Sigmoid colon (tissue), 3 donors: ENCODE measurements around the gene PLEKHA1.

ENCODE experiments used
- POLR2A ChIP-seq, 2 donors: fragments of 450-650 bp; IDR thresholded peaks; one replicate each; pipeline ENCODE4 v1.6.1; 2016; ENCODE audit warnings: antibody characterized with exemption in 2 of 2, mild to moderate bottlenecking in 2 of 2, moderate library complexity in 2 of 2
- TF ChIP-seq, protein P1 (sequence below), 4 experiments: fragments of 450-650 bp in 3 of 4; fragments of 200-600 bp in 1 of 4; IDR thresholded peaks; one replicate each; pipeline ENCODE4 v1.5.1; 2016 to 2019; ENCODE audit warnings: antibody characterized with exemption in 4 of 4, mild to moderate bottlenecking in 3 of 4, moderate library complexity in 2 of 4

DNA sequence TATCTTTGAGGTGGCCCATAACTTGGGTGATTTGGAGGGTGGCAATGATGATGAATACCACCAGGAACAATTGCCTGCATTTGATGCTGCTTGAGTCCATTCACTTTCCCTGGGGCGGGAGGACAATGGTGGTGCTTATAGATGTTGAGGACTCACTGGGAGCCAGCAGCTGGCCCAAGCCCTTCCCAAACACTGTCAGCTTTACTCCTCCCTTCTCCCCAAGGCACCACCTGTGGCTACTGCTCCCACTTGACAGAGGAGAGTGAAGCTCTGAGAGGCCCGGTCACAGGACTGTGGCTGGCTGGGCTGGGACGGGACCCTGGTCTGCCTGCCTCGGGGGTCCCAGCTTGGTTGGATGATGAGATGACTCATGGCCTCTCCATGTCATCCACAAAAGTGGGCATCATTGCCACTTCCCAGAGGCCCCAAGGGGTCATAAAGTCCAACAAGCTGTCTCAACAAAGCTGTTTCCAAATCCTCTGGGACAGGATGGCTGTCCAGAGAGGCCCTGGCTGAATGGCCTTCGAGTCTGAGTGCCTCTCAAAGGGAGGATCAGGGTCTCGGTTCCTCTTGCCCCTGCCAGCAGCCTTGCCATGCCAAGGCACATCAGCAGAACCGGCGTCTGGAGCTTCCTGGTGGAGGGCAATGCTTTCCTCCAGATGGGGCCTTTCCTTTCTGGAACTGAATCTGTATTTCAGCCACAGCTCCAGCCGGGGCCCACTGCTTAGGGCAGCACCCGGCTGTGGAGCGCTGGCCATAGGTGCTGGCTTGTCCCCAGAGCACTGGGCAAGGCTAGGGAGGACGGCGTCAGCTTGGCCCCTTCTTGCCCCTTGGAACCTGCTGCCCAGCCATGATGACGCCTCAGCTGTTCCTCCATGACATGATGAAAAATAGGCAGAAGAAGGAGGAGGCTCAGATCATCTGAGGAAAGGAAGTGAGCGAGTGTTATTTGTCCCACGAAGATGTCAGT lies 47.0 kb upstream of the PLEKHA1 start:
- TF ChIP-seq, protein P1, sequence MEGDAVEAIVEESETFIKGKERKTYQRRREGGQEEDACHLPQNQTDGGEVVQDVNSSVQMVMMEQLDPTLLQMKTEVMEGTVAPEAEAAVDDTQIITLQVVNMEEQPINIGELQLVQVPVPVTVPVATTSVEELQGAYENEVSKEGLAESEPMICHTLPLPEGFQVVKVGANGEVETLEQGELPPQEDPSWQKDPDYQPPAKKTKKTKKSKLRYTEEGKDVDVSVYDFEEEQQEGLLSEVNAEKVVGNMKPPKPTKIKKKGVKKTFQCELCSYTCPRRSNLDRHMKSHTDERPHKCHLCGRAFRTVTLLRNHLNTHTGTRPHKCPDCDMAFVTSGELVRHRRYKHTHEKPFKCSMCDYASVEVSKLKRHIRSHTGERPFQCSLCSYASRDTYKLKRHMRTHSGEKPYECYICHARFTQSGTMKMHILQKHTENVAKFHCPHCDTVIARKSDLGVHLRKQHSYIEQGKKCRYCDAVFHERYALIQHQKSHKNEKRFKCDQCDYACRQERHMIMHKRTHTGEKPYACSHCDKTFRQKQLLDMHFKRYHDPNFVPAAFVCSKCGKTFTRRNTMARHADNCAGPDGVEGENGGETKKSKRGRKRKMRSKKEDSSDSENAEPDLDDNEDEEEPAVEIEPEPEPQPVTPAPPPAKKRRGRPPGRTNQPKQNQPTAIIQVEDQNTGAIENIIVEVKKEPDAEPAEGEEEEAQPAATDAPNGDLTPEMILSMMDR (IDR thresholded peaks at IDR 0.05) = no peak
- no peak for TF ChIP-seq POLR2A (IDR thresholded peaks at IDR 0.05)
